Right lung (tissue), 10 donors: ENCODE results near the gene WASHC2A. TPM values are rescaled to one million over a fixed set of nuclear protein-coding genes. Genes with fewer than 3 reads are reported as not detected.
"Not testable (repeated sequence)": the region's sequence is repeated elsewhere in the genome, so short reads cannot be mapped to it uniquely, and the experiment has no call there.

Source experiments
- DNase-seq, 2 donors: peaks; one replicate each; pipeline ENCODE4 v3.0.0-alpha.2; 2013
- long read RNA-seq, 8 donors: transcript quantifications; one replicate each; lab custom pipeline, GENCODE V29; 2026
- polyA plus RNA-seq, 5 donors: library from polyadenylated mRNA; unstranded; fragments of 120-200 nt; gene quantifications; one replicate each; pipeline versions ENCODE4 v1.2.1 to v1.2.3, GENCODE V29; 2013; ENCODE audit warnings: inconsistent platforms in 1 of 5, low replicate concordance in 1 of 5; ENCODE audit not compliant: insufficient read length in 5 of 5, insufficient read depth in 1 of 5

WASHC2A gene, protein sequence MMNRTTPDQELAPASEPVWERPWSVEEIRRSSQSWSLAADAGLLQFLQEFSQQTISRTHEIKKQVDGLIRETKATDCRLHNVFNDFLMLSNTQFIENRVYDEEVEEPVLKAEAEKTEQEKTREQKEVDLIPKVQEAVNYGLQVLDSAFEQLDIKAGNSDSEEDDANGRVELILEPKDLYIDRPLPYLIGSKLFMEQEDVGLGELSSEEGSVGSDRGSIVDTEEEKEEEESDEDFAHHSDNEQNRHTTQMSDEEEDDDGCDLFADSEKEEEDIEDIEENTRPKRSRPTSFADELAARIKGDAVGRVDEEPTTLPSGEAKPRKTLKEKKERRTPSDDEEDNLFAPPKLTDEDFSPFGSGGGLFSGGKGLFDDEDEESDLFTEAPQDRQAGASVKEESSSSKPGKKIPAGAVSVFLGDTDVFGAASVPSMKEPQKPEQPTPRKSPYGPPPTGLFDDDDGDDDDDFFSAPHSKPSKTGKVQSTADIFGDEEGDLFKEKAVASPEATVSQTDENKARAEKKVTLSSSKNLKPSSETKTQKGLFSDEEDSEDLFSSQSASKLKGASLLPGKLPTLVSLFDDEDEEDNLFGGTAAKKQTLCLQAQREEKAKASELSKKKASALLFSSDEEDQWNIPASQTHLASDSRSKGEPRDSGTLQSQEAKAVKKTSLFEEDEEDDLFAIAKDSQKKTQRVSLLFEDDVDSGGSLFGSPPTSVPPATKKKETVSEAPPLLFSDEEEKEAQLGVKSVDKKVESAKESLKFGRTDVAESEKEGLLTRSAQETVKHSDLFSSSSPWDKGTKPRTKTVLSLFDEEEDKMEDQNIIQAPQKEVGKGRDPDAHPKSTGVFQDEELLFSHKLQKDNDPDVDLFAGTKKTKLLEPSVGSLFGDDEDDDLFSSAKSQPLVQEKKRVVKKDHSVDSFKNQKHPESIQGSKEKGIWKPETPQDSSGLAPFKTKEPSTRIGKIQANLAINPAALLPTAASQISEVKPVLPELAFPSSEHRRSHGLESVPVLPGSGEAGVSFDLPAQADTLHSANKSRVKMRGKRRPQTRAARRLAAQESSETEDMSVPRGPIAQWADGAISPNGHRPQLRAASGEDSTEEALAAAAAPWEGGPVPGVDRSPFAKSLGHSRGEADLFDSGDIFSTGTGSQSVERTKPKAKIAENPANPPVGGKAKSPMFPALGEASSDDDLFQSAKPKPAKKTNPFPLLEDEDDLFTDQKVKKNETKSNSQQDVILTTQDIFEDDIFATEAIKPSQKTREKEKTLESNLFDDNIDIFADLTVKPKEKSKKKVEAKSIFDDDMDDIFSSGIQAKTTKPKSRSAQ (N-terminal part only)
- polyA plus RNA-seq = 10 to 100 TPM; 37.0 to 81.6 (median 64.4) TPM
- long read RNA-seq, donor 1, full-length matches to known transcripts = 2 of 8 reads
- long read RNA-seq, donor 1, partial matches to known transcripts = 6 of 8 reads
- long read RNA-seq, donor 1, other reads (novel, unspliced or antisense) = 0 of 8 reads
- long read RNA-seq, donor 2, full-length matches to known transcripts = 3 of 3 reads
- long read RNA-seq, donor 2, partial matches to known transcripts = 0 of 3 reads
- long read RNA-seq, donor 2, other reads (novel, unspliced or antisense) = 0 of 3 reads
- long read RNA-seq, donor 3, partial matches to known transcripts = 18 of 18 reads
- long read RNA-seq, donor 3, other reads (novel, unspliced or antisense) = 0 of 18 reads
- long read RNA-seq, donor 4 = 0 reads
- long read RNA-seq, donor 5 = 0 reads
- long read RNA-seq, donor 6 = 0 reads
- long read RNA-seq, donor 7, full-length matches to known transcripts = 1 of 1 reads
- long read RNA-seq, donor 7, partial matches to known transcripts = 0 of 1 reads
- long read RNA-seq, donor 7, other reads (novel, unspliced or antisense) = 0 of 1 reads
- long read RNA-seq, donor 8 = 0 reads

DNA sequence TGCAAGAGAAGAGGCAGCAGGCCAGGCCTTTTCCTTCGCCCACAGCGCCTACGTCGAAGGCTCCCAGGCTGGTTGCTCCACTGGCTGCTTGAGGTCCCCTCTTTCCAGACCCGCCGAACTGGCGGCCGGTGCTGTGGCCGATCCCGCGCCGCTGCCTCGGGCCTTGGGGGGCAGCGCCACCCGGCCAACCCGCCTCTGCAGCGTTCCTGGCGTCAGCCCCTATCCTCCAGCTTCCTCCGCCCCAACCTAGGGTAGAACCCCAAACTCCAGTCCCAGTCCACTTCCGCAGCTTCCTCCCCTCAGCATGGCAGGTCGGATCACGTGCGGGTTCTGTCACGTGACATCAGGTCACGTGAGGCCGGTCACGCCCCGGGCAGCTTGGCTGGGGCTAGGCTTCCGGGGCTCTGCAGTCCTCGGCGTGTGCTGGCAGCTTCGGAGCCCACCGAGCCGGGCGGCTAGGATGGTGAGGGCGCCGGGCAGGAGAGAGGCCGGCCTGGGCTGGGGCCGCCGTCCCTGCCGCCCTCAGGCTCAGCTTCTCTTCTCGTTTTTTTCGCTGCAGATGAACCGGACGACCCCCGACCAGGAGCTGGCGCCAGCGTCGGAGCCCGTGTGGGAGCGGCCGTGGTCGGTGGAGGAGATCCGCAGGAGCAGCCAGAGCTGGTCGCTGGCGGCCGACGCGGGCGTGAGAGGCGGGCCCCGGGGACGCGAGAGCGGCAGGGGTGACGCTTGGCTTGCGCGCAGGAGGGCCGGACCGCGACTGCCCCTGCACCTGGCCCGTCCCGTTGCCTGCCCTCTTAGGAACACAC is at the start of gene WASHC2A:
Gene WASHC2A, plus strand, starts transcription at position 409 of the 806 bp plus-strand sequence. Its CDS starts 52 bp downstream, at position 461.
- peak; percentile 53 to 72 for DNase-seq

DNA sequence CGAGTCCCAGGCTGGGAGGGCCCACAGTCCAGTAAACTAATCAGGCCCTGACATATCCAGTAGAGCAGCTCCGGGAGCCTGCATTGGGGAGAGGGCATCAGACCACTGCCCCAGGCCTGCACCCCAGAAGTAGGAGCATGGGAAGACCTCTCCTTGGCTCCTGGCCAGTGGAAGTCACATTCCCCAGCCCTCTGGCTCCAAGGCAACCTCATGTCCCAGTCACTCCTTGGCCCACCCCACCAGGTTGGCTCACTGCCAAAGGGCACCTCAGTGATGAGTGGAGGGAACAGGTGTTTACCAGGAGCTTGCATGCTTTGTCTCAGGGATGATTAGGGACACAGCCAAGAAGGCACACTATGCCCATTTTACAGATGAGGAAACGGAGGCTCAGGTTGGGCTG is 48.5 kb upstream of the WASHC2A start:
- not testable (repeated sequence) for DNase-seq

DNA sequence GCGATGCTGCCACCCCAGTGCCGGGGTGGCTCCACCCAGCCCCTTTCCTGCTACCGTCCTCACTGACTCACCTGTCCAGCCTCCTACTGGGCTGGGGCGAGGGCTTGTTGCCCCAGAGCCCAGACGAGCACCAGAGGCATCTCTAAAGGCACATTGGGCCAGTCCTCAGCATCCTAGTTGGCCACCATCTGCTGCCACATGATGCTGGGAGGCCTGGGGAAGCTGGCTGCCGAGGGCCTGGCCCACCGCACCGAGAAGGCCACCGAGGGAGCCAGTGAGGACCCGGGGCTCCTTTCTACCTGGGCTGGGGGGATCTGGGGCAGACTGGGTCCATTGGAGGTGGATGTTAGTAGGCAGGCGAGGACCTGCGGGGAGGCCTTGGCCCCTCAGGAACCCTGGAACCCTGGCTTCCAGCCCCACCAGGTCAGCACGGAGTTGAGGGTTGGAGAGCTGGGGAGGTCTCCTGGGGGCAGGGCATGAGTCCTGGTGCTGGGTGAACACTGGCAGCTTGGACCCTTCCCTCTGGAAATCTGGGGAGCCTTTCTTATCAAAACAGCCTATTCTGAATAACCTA is 47.2 kb upstream of the WASHC2A start:
- DNase-seq = not testable (repeated sequence)

DNA sequence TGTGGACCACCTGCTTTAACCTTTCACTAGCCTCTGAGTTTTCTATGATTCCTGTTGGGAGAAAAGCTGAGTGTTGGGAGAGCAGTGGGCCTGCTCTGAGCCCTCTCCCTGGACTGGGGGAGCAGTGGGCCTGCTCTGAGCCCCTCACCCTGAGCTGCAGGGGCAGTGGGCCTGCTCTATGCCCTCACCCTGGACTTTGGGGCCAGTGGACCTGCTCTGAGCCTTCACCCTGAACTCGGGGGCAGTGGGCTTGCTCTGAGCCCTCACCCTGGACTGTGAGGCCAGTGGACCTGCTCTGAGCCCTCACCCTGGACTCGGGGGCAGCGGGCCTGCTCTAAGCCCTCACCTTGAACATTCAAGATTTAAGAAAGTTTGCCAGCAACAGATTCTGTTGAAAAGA is 46.1 kb upstream of the WASHC2A start:
- DNase-seq = no peak

DNA sequence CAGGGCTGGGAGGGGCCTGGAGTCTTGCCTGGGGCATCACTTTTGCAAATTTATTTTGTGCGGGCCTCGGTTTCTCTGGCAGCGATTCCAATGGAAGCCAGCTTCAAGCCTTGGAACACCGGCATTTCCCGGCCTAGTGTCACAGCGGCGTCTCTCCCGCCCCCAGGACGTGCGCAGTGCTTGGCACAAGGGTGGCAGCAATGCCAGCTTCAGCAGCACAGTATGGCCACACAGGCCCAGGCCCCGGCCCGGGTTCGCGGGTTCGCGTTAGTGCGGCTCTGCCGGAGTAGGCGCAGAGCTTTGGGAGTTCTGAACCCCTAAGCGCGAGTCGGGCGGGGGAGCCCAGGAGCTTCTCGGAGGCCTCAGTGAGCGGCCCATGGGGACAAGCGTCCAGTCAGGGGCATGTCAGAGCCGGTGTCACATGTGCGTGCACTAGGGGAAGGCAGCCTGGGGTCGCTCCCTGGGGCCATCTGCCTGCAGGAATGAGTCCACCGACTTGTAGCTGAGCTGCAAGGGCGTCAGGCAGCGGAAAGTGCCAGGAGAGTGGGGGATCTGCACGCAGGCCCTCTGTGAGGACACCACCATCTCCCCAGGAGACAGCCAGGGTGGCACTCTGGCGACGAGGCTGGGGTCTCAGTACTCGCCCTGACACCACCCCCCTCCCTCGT is 42.9 kb upstream of the WASHC2A start:
- not testable (repeated sequence) for DNase-seq

DNA sequence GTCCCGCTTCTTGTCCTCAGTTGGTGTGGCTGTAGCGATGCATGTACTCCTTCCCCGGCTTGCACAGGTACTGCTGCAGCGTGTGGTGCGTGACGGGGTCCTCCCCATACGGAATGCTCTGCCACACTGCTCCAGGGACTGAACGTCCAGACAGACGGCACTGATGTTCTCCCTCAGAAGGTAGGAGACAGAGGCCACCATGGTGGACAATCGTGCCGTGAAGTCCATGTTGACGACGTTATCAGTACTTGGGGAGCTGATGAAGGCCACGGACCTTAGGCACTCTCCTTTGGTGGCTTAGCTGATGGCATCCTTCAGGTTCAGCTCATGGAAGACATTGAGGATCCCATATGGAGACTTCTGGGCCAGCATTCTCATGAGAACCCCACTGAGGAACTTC is 42.1 kb upstream of the WASHC2A start:
- DNase-seq = no peak

DNA sequence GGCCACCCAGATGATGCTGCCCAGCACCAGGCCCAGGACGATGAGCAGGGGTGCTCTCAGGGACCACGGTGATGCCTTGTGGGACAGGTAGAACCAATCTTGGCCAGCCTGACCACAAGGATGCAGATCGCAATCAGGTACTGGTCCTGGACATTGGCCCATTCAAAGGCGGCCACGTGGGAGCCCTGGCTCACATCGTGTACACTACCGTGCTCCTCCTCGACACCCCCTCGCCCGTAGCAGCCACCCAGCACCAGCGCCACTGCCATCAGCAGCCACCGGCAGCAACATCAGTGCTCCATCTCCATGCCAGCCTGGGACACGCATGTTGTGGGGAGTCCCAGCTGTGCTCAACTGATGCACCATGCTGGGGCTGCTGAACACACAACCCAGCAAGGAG is 40.6 kb upstream of the WASHC2A start:
- no peak for DNase-seq

DNA sequence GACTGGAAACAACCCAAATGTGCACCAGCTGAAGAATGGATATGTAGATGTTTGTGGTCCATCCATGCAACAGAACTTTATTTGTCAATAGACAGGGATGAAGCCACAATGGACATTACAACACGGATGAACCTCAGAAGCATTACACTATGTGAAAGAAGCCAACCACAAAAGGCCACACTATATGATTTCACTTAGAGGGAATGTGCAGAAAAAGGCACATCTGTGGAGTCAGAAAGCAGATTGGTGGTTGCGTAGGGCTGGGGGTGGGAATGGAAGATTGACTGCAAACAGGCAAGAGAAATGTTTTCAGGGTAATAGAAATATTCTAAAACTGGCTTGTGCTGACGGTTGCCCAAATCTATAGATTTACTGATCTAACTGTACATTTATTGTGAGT is 34.3 kb upstream of the WASHC2A start:
- no peak for DNase-seq

DNA sequence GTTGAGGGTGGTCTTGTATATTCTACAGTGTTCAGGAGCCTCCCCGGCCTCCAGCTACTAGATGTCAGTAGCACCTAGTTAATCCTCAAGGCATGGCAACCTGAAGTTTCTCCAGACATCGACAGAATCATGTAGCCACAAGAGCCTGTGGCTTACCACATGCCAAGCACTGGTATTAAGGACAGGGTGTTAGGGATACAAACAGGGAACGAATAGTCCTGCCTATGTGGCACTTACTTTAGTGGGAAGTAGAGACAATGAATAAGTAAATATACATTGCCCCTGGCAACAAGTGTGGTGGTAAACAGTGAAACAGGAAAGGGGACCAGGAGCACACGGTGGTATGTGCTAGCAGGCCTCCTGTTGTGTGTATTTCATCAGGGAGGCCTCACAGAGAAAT is 32.4 kb upstream of the WASHC2A start:
- DNase-seq = not testable (repeated sequence)

DNA sequence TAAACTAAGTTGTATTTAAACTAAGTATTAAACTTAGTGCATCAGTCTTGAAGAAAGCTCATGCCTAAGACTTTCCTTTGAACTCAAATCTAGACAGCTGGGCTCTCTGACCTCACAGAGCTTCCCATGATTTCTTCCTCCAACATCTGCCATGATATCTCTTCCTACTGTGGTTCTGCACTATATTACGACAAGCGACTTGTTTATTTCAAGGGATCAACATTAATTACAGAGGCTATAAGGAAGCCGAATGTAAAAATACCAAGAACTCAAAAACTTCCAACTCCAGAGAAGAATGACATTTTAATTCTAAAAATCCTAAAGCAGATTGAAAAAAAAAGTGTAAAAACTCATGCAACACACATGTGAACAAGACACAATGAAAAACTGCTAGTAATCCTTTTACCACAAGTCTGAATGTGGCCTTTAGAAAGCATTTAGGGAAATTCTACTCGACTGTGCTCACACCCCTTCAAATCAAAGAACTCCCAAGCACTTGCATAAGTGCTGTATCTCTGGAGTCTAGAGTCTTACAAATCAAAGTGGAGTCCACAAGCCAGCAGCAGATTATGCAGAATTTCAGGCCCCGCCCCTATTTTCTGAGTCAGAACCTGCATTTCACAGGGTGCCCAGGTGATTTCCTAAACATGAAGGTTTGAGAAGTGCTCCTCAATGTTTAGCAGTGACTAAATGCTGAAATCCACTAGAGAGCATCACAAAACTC is 22.7 kb upstream of the WASHC2A start:
- DNase-seq = no peak

DNA sequence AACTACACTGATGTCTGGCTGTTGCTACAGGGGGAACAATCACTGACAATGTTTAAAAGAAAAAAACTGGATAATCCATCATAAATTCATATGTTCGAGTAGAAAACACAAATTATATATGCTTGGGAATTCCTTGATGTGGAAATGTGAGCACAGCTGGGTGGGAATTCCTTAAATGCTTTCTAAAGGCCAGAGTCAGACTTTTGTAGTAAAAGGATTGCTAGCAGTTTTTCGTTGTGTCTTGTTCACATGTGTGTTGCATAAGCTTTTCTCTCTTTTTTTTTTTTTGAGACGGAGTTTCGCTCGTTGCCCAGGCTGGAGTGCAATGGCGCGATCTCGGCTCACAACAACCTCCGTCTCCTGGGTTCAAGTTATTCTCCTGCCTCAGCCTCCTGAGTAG is 21.3 kb upstream of the WASHC2A start:
- DNase-seq = not testable (repeated sequence)

DNA sequence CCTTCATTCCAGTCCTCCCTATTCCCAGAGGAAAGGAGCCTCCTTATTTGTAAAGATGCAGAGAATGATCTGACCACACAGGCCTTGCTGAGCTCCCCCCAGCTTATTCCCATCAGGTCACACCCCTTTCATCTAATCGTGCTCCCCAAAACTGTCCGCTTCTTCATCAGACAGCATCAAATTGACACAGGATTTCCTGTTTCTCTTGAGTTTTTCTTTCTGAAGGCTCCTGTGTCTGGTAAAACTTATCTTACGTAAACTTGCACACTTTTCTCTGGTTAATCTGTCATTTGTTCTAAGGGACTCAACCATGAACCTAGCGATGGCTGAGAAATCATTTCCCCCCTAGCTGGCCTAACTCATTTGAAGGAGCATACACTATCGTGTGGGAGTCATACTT is 20.2 kb upstream of the WASHC2A start:
- not testable (repeated sequence) for DNase-seq

DNA sequence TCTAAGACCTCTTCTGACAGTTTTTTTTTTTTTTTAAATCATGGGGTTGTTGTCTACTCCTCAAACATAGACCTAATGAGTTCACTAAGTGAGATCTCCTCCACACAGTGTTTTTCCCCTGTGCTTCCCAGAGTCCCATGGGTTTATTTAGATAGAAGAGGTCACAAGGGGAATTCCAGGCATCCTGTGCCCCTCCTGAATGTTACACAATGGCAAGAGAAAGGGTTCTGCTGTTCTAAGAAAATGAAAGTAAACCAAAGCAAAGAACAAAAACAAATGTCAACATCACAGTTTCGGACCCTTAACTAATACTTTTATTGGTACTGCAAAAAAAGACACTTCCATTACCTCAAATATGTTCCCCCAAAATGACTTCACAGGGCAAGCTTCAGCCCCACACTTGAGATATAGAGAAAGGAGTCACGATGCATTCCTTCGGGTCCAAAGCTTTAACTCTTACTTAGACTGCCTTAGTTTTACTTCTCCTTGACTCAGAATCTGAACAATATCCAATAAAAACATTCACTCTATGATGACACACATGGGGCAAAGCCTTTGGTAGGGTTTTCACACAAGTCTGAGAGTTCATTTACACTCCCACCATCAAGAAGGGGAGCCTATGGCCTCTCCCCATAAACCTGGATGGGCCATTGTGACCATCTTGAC is 15.6 kb upstream of the WASHC2A start:
- DNase-seq = not testable (repeated sequence)

DNA sequence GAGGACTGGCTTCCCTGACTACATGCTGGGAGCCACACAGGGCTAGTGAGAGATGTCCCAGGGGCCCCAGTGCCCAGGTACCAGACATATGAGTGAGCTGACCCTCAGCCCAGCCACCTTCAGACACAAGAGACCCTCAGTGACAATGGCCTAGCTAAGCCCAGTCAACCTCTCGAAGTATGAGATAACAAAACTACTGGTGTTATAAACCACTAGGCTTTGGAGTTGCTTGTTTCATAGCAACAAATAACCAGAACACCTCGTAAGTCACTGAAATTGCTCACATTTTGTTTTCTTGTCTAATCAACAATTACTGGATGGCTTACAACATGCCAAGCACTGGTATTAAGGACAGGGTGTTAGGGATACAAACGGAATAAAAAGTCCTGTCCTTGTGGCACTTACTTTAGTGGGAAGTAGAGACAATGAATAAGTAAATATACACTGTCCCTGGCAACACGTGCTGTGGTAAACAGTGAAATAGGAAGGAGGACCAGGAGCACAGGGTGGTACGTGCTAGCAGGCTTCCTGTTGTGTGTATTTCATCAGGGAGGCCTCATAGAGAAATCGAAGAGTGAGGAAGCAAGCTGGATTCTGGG is 14.9 kb upstream of the WASHC2A start:
- not testable (repeated sequence) for DNase-seq

DNA sequence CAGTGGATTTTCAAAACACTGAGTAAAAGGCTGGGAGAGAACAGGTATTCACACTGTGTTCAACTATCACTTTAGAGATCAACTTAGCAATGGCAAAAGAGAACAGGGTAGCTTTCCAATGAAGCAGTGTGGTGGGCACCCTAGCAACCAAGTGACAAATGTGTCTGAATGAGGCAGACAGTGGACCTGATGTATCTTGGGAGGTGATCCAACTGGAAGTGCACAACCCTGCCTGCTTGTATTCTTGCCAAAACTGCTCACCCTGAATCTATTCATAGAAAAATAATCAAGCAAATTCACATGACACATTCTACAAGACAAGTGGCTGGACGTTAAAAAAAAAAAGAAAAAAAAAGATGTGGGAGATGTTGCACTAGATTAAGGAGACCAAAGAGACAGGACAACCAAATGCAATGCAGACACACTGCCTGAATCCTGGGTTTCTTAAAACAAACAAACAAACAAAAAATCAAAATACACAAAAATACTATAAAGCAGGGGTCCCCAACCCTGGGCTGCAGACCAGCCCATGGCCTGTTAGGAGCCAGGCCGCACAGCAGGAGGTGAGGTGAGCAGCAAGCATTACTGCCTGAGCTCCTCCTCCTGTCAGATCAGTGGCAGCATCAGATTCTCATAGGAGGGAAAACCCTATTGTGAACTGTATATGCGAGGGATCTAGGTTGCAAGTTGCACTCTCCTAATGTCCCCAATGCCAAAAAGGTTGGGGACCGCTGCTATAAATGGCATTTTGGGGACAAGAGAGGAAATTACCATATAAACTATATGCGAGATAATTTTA is 12.1 kb upstream of the WASHC2A start:
- not testable (repeated sequence) for DNase-seq

DNA sequence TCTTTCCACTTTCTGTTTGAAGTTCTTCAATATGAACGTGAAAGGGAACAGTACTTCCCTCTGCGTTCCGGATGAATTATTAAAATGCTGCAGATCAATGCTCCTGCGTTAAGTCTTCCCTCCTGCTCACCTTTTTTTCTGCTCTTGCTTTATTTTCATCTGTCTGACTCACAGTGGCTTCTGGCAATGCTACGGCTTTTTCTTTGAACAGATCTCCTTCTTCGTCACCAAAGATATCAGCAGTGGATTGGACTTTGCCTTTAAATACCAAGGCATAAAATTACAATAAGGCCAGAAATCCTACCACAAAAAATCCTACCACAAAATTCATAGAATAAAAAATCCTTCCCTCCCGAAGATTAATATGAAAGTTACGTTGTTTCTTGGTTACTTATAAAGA is 11.1 kb upstream of the WASHC2A start:
- not testable (repeated sequence) for DNase-seq
